ENCODE data around the gene ELMO1. TPM values are rescaled to one million over a fixed set of nuclear protein-coding genes. Genes with fewer than 3 reads are reported as not detected.

ELMO1 gene
- total RNA-seq, 1 experiment from 2014 or later: 137 TPM

DNA sequence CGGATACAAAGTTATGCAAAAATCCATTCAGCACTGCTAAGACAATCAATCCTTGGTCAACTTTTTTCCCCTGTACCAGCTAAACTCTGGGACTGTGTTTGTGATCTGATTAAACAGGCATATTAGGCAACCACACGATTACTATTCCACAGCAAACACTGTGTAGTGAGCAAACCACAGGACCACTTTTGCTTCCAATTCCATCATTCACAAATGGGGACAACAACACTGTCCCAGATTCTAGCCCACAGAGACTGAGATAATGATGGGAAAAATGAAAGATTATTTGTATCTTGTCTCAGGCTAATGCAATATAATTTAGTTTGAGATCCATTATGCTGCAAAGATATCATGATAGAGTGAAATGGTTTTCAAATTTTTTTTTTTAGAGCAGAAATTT is 560.7 kb downstream of the ELMO1 start:
- no peaks in the 10 kb centered on the region for H3K4me1 ChIP-seq (ENCODE audit: low read length)
- no peak overlapping the region for H2AFZ ChIP-seq (ENCODE audit: low read length)
- H3K36me3 ChIP-seq (ENCODE audit: insufficient read depth, low read length): no peaks in the 10 kb centered on the region
- H3K27me3 ChIP-seq (ENCODE audit: low read length): no peaks in the 10 kb centered on the region
- no peaks in the 10 kb centered on the region for H4K20me1 ChIP-seq (ENCODE audit: insufficient read depth, low read depth, low read length)
- H3K9me2 ChIP-seq (replicated peaks; ENCODE audit: insufficient read depth, low read length): no peaks in the 10 kb centered on the region
- no peak overlapping the region for H3K9ac ChIP-seq (ENCODE audit: low read length)
- DNase-seq: no peak
- H3K9me3 ChIP-seq (ENCODE audit: low read length): no peaks in the 10 kb centered on the region
- H3K4me3 ChIP-seq (ENCODE audit: low read length): no peak overlapping the region
- no peak overlapping the region for H3K27ac ChIP-seq (ENCODE audit: low read length)
- H3K4me2 ChIP-seq (ENCODE audit: low read depth, low read length, poor library complexity, severe bottlenecking): no peak overlapping the region
- H3K79me2 ChIP-seq (ENCODE audit: low read length): no peaks in the 10 kb centered on the region

DNA sequence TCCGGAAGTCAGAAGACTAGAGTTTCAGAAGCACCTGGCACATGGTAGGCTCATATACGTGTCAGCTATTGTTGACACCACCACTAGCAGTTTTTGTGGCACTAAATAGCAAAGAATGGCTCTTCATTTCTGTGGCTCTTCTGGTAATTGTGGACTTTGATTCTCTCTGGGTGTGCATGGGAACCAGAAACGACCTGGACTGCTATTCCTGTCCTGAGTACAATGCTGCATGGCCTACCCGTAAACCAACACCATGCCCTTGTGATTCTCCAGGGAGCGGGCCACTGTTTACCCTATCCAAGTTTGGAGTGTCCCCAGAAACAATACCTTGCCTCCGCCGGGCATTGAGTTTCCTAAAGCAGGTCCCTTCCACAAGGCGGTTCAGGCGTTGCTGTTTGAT is 561.4 kb downstream of the ELMO1 start:
- Histone ChIP-seq H3K9ac (ENCODE audit: low read length) (no peak overlapping the region), H3K36me3 (ENCODE audit: insufficient read depth, low read length) (no peaks in the 10 kb centered on the region)

DNA sequence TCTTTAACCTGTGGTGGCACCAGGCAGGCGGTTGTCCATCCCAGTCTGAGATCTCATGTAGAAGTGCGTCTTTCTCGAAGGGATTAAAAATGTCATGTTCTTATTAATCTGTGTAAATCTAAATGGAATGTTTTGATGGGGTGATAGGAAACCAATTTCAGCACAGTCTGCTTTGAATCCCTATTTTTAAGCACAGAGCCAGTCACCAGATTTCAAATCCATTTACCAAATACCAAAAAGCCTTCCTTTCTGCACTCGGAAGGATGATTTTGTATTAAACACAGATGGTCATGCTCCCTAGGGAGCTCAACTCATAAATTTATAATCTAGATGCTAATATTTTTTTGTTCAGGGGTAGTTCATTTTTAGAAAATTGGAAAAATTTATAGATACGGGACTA is 563.8 kb downstream of the ELMO1 start:
- Histone ChIP-seq H3K4me3 (ENCODE audit: low read length) (no peak overlapping the region), H4K20me1 (ENCODE audit: insufficient read depth, low read depth, low read length) (no peaks in the 10 kb centered on the region), H3K27ac (ENCODE audit: low read length) (no peak overlapping the region), H3K4me1 (ENCODE audit: low read length) (no peaks in the 10 kb centered on the region), H2AFZ (ENCODE audit: low read length) (no peak overlapping the region), H3K36me3 (ENCODE audit: insufficient read depth, low read length) (no peaks in the 10 kb centered on the region), H3K9me3 (ENCODE audit: low read length) (no peaks in the 10 kb centered on the region), H3K79me2 (ENCODE audit: low read length) (no peaks in the 10 kb centered on the region), H3K27me3 (ENCODE audit: low read length) (no peaks in the 10 kb centered on the region), H3K9ac (ENCODE audit: low read length) (no peak overlapping the region), H3K4me2 (ENCODE audit: low read depth, low read length, poor library complexity, severe bottlenecking) (no peak overlapping the region), H3K9me2 (replicated peaks; ENCODE audit: insufficient read depth, low read length) (no peaks in the 10 kb centered on the region)
- no peak for DNase-seq

More for the DNA sequence above, 561.4 kb downstream of the ELMO1 start:
- Histone ChIP-seq H3K4me2 (ENCODE audit: low read depth, low read length, poor library complexity, severe bottlenecking) (no peak overlapping the region), H3K27ac (ENCODE audit: low read length) (no peak overlapping the region), H2AFZ (ENCODE audit: low read length) (no peak overlapping the region), H3K4me3 (ENCODE audit: low read length) (no peak overlapping the region), H4K20me1 (ENCODE audit: insufficient read depth, low read depth, low read length) (no peaks in the 10 kb centered on the region), H3K9me3 (ENCODE audit: low read length) (no peaks in the 10 kb centered on the region), H3K27me3 (ENCODE audit: low read length) (no peaks in the 10 kb centered on the region), H3K79me2 (ENCODE audit: low read length) (no peaks in the 10 kb centered on the region), H3K4me1 (ENCODE audit: low read length) (no peaks in the 10 kb centered on the region), H3K9me2 (replicated peaks; ENCODE audit: insufficient read depth, low read length) (no peaks in the 10 kb centered on the region)
- no peak for DNase-seq

DNA sequence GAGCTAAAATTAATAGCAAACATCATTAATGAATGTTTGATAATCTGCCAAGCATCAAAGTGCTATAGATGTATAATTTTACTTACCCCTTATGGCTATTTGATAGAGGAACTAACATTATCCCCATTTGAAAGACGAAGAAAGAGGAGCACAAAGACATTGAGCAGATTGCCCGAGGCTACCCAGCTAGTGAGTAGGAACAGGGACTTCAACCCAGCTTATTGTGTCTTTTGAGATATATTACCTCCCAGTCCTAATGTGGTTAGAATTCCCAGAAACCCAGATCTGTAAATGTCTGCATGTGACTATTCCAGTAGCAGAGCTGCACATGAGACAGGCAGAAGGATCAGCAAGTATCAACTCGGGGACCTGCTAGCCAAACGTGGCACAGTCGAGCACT is 564.3 kb downstream of the ELMO1 start:
- Histone ChIP-seq H3K9me2 (replicated peaks; ENCODE audit: insufficient read depth, low read length) (no peaks in the 10 kb centered on the region), H3K9ac (ENCODE audit: low read length) (no peak overlapping the region), H3K9me3 (ENCODE audit: low read length) (no peaks in the 10 kb centered on the region), H3K36me3 (ENCODE audit: insufficient read depth, low read length) (no peaks in the 10 kb centered on the region), H3K79me2 (ENCODE audit: low read length) (no peaks in the 10 kb centered on the region), H2AFZ (ENCODE audit: low read length) (no peak overlapping the region), H3K27me3 (ENCODE audit: low read length) (no peaks in the 10 kb centered on the region), H3K4me2 (ENCODE audit: low read depth, low read length, poor library complexity, severe bottlenecking) (no peak overlapping the region), H3K4me3 (ENCODE audit: low read length) (no peak overlapping the region), H4K20me1 (ENCODE audit: insufficient read depth, low read depth, low read length) (no peaks in the 10 kb centered on the region), H3K27ac (ENCODE audit: low read length) (no peak overlapping the region), H3K4me1 (ENCODE audit: low read length) (no peaks in the 10 kb centered on the region)
- DNase-seq: no peak

DNA sequence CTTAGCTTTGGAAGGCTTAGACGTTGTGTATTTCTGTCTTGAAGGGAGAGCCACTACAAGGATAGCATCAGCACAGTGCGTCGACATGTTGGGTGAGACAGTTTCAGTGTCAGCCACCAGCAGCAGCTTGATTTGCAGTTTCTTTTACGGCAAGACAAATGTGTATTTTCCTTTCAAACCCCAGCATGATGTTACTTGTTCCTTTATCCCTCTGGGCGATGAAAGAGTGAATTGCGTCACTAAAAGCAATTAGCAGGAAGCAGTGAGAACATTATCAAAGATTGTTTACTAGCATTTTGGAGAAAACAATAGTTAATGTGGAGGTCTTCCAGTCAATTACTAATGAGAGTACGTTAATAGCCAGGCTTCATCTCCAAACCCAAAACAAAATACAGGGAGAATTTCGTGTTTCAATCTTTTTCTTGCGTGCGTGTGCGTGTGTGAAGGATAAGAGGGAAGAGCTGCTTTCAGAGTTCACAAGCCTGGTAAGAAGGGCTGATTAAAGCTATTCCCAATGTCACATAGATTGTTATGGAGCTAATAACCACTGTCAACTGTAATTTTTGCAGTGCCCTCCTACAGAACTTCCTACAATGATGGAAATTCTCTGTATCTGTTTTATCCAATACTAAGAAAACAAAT is 567.3 kb downstream of the ELMO1 start:
- no peaks in the 10 kb centered on the region for H3K36me3 ChIP-seq (ENCODE audit: insufficient read depth, low read length)
- H3K27me3 ChIP-seq (ENCODE audit: low read length): no peaks in the 10 kb centered on the region
- no peak overlapping the region for H3K27ac ChIP-seq (ENCODE audit: low read length)

DNA sequence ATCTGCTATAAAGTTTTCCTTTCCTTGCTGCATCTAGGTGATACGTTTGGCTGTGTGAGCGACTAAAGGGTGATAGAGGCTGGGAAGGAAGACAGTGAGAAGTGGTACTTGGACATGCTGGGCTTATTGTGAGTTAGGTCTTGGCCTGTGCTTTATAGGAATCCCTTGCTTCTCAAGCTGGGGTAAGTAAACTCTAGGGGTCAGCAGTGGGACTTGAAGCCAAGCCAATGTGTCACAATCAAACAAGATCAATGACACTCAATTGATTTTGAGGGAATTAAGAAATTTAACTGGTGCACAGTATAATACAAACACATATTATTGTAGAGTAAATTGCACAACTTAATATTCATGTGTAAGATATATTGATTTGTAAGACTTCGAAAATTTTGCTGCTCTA is 568.6 kb downstream of the ELMO1 start:
- H3K4me1 ChIP-seq (ENCODE audit: low read length): no peaks in the 10 kb centered on the region
- H3K9ac ChIP-seq (ENCODE audit: low read length): no peak overlapping the region
- H3K27me3 ChIP-seq (ENCODE audit: low read length): no peaks in the 10 kb centered on the region
- no peak for DNase-seq
- H4K20me1 ChIP-seq (ENCODE audit: insufficient read depth, low read depth, low read length): no peaks in the 10 kb centered on the region
- no peaks in the 10 kb centered on the region for H3K79me2 ChIP-seq (ENCODE audit: low read length)
- no peak overlapping the region for H3K27ac ChIP-seq (ENCODE audit: low read length)
- H3K36me3 ChIP-seq (ENCODE audit: insufficient read depth, low read length): no peaks in the 10 kb centered on the region
- no peaks in the 10 kb centered on the region for H3K9me2 ChIP-seq (replicated peaks; ENCODE audit: insufficient read depth, low read length)
- H3K4me2 ChIP-seq (ENCODE audit: low read depth, low read length, poor library complexity, severe bottlenecking): no peak overlapping the region
- H3K9me3 ChIP-seq (ENCODE audit: low read length): no peaks in the 10 kb centered on the region
- no peak overlapping the region for H2AFZ ChIP-seq (ENCODE audit: low read length)
- no peak overlapping the region for H3K4me3 ChIP-seq (ENCODE audit: low read length)

More for the DNA sequence above, 567.3 kb downstream of the ELMO1 start:
- no peak overlapping the region for H3K4me2 ChIP-seq (ENCODE audit: low read depth, low read length, poor library complexity, severe bottlenecking)
- no peaks in the 10 kb centered on the region for H3K9me2 ChIP-seq (replicated peaks; ENCODE audit: insufficient read depth, low read length)
- DNase-seq: no peak
- no peak overlapping the region for H3K9ac ChIP-seq (ENCODE audit: low read length)
- no peaks in the 10 kb centered on the region for H4K20me1 ChIP-seq (ENCODE audit: insufficient read depth, low read depth, low read length)
- H3K4me3 ChIP-seq (ENCODE audit: low read length): no peak overlapping the region
- no peaks in the 10 kb centered on the region for H3K9me3 ChIP-seq (ENCODE audit: low read length)
- H3K4me1 ChIP-seq (ENCODE audit: low read length): no peaks in the 10 kb centered on the region
- H2AFZ ChIP-seq (ENCODE audit: low read length): no peak overlapping the region
- no peaks in the 10 kb centered on the region for H3K79me2 ChIP-seq (ENCODE audit: low read length)

DNA sequence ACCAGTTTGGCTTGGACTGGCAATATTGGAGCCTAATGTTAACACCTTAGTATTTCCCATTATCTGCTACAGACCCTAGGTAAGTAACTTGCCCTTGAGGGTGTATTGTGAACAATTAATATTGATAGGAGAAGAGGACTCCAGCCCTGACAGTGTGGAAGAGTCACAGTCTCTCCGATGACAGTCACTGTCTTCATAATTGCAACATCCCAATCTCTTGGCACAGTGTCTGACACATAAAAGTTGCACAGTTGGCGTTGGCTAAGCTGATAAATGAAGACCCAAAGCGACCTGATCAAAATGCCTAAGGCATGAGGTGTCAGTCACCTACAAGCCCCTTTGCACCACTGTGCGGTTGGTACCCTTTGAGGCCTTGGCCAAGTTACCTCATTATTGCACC is 569.6 kb downstream of the ELMO1 start:
- no peaks in the 10 kb centered on the region for H3K36me3 ChIP-seq (ENCODE audit: insufficient read depth, low read length)

DNA sequence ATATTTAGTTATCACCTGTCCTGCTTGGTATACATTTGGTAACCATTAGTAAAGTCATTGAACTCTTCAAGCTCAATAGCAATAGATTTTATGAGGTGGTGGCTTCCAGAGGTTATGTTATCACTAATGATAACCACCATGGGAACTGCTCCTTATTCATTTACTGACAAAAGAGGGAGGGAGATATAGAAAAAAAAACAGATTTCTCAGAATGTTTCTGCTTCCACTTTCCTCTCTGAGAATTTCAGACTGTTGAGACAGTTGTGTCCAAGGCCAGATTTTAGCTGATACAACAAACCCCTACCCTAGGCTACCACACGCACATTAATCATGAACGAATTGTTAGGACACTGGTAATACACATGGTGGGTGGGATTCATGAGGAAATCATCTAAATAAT is 570.4 kb downstream of the ELMO1 start:
- Histone ChIP-seq H3K36me3 (ENCODE audit: insufficient read depth, low read length) (no peaks in the 10 kb centered on the region), H4K20me1 (ENCODE audit: insufficient read depth, low read depth, low read length) (no peaks in the 10 kb centered on the region), H2AFZ (ENCODE audit: low read length) (no peak overlapping the region), H3K27me3 (ENCODE audit: low read length) (no peaks in the 10 kb centered on the region), H3K79me2 (ENCODE audit: low read length) (no peaks in the 10 kb centered on the region), H3K9me3 (ENCODE audit: low read length) (no peaks in the 10 kb centered on the region), H3K4me3 (ENCODE audit: low read length) (no peak overlapping the region), H3K27ac (ENCODE audit: low read length) (no peak overlapping the region), H3K9me2 (replicated peaks; ENCODE audit: insufficient read depth, low read length) (no peaks in the 10 kb centered on the region), H3K4me1 (ENCODE audit: low read length) (no peaks in the 10 kb centered on the region), H3K9ac (ENCODE audit: low read length) (no peak overlapping the region), H3K4me2 (ENCODE audit: low read depth, low read length, poor library complexity, severe bottlenecking) (no peak overlapping the region)
- DNase-seq: no peak

More for the DNA sequence above, 569.6 kb downstream of the ELMO1 start:
- no peak for DNase-seq
- no peak overlapping the region for H3K9ac ChIP-seq (ENCODE audit: low read length)
- H3K27ac ChIP-seq (ENCODE audit: low read length): no peak overlapping the region
- no peak overlapping the region for H2AFZ ChIP-seq (ENCODE audit: low read length)
- H3K4me2 ChIP-seq (ENCODE audit: low read depth, low read length, poor library complexity, severe bottlenecking): no peak overlapping the region
- no peaks in the 10 kb centered on the region for H3K27me3 ChIP-seq (ENCODE audit: low read length)
- no peak overlapping the region for H3K4me3 ChIP-seq (ENCODE audit: low read length)
- H3K4me1 ChIP-seq (ENCODE audit: low read length): no peaks in the 10 kb centered on the region
- H4K20me1 ChIP-seq (ENCODE audit: insufficient read depth, low read depth, low read length): no peaks in the 10 kb centered on the region
- no peaks in the 10 kb centered on the region for H3K9me3 ChIP-seq (ENCODE audit: low read length)
- H3K9me2 ChIP-seq (replicated peaks; ENCODE audit: insufficient read depth, low read length): no peaks in the 10 kb centered on the region
- H3K79me2 ChIP-seq (ENCODE audit: low read length): no peaks in the 10 kb centered on the region
